Activated CD4-positive, alpha-beta T cell treated with anti-CD3 and anti-CD28 coated beads, Interleukin-2, Interleukin-6, amounts not matched to agents 100 ng/mL and 50 ng/mL, durations not matched to agents 16 hours and 8 hours (primary cell): ENCODE data around the gene LCP2.
"Not testable (repeated sequence)": the region's sequence is repeated elsewhere in the genome, so short reads cannot be mapped to it uniquely, and the experiment has no call there.

Source experiments
- DNase-seq: peaks from one replicate; pipeline ENCODE4 v3.0.0-alpha.2; 2020

Gene LCP2

DNA sequence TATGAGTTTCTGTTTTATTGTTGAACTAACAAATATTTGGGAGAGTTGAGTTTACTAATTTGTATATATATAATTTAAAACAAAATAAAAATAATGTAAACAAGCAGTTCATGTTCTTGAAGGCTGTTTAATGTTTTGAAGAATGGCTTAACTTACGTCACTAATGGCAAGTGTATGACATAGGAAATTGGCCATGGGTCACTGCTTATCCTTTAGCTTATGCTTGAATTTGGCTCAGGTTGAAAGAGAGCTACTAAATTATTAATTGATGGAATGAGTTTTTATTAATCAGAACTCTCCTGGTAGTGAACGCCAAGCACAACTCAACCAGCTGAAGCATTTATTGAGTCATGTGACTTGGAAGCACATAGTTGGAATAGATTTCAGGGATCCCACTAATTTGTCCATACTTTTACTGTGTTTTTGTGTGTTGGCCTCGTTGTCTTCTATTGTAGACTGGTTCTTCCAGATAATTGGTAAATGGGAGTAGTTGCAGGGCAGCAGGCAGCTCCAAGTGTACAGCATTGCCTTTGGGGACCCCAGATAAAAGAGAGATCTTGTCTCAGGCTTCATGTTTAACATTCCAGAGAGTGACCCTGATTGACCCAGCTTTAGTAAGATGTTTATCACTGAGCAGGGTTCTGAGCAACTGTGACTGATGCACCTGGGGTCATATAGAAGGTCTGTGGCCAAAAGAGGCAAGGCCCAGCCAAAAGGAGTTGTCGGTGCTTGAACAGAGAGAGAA lies 51.3 kb downstream of the LCP2 start:
- no peak for DNase-seq

DNA sequence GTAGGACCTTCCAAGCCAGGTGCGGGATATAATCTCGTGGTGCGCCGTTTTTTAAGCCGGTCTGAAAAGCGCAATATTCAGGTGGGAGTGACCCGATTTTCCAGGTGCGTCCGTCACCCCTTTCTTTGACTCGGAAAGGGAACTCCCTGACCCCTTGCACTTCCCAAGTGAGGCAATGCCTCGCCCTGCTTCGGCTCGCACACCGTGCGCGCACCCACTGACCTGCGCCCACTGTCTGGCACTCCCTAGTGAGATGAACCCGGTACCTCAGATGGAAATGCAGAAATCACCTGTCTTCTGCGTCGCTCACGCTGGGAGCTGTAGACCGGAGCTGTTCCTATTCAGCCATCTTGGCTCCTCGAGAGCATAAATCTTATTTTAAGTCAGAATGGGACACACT lies 52.1 kb downstream of the LCP2 start:
- DNase-seq, result not testable (repeated sequence)

DNA sequence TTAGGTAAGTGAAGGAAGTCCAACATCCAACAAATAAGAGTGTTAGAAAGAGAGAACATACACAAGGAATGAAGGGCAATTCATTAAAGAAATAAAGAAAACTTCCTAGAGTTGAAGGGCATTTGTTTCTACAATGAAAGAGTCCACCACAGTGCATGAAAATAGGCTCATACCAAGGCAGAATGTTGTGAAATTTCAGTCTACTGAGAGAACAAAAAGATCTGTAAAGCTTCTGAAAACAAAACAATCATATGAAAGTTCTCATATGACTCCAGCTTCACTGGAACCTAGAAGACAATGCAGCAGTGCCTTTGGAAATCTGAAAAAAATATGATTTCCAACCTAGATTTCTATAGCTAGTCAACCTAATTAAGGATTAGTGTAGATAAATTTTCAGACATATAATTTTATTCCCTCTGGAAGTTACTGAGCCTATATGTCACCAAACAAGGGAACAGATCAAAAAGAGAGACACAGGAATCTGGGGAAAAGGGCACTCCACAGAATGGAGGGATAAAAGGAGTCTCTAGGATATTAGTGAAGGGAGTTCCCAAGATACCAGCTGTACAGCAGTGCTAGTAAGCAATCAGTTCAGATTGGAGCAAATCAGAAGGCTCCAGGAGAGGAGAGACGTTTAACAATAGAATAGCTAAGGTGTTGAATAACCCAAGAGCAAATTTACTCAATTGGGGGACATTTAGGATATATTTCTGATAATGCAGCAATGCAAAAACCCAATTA lies 59.0 kb downstream of the LCP2 start:
- no peak for DNase-seq

DNA sequence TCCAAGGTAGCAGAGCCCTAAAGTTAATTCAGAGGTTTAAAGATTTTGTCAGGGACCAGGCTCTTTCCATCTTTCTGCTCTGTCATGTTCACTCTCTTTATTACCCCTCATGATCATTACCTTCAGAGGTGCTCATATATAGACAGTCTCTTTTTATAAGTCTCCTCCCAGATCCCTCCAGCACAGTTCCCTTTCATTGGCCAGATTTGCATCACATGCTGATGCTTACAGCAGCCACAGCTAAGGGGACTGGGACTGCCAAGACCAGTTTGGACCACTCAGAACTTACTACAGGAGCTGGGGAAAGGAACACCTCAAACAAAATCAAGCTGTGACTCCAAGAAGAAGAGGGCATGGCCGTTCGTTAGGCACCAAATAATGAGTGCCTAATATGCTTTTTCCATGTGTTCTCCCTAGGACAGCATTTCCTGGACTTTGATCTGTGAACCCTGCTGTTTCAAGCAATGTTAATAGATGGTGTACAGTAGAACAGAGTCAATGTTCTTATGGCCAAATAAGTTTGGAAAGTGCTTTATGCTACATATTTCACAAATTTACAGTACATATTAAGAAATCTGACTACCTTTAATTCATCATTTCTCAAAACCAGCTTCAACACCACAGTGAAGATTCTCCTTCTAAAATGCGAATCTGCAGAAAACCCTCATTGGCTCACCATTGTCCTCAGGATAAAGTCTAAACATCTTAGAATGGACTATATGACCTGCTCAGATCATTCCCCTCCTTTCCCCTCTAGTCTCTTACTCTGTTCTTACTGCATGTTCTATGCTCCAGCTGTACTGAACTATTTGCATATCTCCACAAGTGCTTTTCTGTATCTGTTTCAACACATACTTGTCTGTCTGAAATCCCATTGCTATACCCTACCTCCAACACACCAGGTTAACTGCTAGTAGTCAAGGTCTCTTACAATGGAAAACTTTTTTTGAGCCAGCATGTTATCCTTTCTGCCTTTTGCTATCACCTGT lies 61.4 kb downstream of the LCP2 start:
- DNase-seq, result no peak

DNA sequence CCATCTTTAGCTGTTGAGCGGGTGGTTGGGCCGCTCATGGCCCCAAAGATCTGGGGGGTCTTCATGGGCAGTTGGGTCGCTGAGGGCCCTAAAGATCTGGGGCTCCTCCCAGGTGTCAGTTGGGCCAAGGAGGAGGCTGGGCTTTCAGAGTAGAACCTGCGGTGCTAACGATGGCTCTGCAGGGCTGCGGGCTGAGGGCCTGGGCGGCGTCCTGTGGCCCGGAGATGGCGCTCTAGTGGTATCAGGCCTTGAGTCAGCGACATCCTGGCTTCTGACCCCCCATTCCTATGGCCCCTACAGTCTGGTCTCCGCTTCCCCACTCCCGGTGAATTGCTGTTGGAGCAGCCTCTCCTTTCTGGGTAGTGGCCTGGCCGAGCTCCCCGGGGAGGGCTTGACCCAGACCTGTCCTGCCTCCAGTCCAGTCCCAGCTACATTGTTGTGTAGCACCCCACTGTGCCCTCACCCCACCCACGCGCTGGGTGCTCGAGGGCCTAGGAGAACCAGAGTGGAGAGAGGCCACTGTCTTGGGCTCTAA lies 64.2 kb downstream of the LCP2 start:
- DNase-seq, result no peak

DNA sequence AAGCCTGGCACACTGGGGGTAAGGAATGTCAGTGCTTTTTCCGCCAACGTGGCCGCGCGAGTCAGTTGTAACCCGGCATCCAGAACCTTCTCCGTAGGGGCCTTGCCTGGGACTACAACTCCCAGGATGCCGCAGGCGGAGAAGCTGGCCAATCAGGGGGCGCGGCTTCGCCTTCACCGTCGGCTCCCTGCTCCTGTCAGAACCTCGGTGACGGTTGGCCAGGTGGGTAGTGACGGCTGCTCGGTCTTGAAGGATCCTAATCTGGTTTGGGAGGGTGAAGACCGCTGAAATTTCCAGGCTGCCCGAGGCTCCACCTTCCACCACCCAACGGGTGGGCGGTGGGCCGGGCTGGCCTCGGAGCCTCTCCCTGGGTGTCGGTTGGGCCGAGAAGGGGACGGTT lies 64.8 kb downstream of the LCP2 start, which contains the start of gene C5orf58:
C5orf58 (plus strand) TSS at position 200 of the 400 bp plus-strand sequence. CDS start 1,992 bp downstream, outside the sequence.
- DNase-seq, result no peak

DNA sequence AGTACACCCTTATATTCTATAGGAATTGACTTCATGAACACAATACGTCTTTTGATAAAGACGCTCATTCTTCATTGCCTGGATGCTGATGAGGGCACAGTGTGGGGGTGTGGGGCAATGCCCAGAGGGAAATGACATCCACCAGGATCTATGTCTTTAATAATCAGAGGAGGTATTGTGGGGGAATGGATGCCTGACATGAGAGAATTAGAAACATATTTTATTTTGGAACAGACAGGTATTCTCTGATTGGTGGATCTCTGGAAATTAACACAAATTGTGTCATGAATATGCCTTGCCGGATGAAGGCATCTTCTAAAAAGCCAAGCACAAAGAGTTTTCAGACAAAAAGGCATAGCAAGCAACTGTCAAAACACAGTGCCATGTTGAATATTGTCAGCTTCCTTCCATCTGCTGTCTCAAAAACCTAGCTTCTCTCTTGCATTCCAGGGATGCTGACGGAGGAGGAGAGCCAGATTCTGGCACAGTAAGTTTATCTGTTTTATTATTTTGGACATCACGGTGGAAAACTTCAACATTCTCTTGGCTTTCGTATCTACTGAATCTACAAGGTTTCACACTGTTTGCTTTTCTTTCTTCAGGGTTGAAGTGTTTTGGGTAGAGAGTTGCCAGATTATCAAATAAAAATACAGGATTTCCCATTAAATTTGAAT lies 68.7 kb downstream of the LCP2 start:
- no peak for DNase-seq

DNA sequence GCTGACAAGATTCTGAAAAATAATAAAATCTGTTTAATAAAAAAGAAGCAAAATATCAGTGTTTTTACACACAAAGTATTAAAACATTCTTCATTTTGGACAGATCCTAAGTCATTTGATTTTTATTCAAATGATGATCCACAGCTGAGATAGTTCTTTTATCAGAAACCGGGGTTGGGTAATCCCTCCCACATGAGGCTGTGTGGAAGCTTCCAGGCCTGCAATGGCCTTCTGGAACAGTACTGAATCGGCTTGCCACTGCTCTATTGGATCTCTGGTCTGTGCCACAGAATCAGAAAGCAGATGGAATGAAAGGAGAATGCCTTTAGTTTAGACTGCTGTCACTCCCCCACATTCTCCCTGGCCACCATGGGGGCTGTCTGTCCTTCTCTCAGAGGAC lies 70.9 kb downstream of the LCP2 start:
- DNase-seq, result no peak

DNA sequence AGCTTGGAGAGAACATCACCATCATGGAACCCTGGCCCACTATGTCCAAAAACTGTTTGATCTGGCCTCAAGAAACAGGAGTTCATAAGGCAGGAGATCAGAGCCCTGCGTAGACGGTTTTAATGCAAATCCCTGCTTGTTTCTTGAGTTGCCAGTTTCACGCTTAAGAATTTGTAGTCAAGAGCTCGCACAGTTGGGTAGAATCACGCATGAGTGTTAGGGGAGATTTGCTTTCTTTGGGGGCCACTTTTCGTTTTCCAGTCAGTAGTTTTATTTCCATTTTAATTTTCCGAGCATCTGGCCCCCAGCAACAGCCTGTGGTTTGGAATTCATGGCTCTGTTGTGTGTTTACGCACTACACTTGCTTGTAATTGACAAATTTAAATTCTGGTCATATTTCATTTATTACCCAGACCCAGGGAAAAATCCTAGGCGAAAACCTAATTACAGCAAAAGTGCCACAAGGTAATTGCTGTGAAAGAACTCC lies 71.4 kb downstream of the LCP2 start:
- DNase-seq, result no peak

DNA sequence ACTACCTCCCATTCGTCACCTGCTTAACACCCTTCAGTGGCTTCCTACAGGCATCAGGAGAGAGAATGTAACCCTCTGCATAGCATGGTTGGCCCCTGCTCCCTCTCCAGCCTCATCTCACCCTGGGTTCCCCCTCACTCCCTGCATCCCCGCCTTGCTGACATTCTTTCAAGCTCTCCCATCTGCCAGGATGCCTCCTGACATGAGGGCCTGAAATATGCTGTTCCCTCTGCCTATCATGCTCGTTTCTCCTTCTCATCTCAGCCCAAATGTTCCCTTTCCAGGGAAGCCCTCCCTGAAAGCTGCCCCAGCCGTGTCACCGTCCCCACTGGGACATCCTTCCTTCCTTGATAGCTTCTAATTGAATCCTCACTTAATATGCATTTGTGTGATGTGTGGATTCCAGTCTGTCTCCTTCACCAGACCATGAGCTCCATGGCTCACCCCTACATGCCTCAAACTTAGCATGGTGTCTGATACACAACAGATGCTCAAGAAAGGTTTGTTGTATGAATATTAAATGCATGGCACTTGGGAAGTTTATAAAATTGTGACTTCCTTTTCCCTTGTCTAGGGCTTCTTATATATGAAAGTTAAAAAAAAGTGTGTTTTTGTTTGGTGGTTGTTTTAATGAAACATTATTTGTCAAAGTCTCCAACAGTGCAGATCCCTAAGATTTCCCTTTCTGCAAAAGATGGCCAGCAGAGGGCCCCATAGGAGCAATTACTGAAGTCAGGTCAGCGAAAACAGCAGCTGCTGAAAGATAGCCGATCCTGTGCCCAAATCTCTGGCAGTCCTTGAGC lies 72.0 kb downstream of the LCP2 start:
- DNase-seq, result peak; percentile 83

DNA sequence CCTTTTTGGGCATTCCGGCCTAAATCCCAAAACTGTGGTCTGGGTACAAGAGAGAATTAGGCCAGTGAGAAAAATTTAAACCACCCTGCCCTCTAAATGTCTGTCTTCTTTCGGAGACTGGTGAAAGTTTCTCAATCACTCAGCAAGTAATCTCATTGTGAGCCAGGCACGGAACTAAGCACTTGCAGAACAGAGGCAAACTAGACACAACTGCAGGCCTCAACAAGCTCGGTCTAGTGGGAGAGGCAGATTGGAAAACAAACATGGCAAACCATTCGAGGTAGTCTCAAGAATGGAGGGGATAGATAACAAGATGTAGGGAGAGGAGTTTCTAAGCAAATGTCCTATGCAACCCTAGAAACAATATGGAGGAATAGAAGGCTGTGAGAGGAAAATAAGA lies 73.7 kb downstream of the LCP2 start:
- DNase-seq, result no peak

DNA sequence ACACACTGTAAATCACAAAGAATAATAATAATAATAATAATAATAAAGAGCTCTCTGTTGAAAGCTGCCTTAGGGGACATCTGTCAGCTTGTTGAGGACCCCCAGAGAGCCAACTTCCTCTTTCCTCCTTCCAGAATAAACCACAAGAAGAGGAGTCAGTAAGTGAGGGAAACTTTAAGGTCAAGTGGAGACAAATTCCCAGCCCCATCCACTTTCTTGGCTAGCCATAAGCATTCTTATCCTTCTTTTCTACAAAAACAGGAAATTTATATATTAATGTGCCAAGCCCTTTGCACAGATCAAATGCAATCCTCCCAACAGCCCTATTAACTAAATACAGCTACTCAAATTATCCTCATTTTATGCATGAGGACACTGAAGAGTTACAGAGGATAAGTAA lies 74.2 kb downstream of the LCP2 start:
- no peak for DNase-seq

DNA sequence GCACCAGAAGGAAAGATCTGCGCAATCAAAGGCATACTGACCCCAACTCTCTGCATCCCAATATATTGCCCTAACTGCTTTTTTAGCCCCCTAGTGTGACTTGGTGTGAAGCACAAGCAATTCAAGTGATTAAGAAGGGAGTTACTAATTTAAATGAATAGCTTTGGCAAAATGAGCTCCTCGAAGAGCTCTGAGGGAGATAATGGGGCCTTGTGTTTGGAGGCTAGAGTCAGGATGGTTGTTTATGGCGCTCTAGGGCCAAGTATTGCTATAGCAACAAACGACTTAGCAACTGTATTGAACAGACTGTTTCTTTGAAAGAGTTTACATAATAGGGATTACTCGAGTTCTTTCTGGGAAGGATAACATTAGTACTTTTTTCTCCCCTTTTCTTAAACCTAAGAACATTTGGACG lies 76.2 kb downstream of the LCP2 start:
- DNase-seq, result no peak

DNA sequence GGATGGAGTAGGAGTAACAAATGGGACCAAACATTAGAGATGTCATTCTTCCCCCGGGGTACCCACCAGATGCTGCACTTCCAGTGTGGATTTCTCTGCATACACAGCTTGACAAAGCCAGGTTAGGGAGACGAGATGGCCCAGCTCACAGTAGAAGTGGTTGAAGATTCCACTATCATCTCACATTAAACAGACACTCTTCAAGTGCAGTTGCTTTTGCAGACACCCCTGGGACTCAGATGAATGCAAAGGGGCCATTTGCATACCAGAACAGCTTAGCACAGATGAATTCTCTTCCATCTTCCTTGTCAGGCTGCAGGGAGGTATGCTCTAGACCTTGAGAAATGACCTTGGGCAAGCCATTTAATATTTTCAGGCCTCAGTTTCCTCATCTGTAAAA lies 77.4 kb downstream of the LCP2 start:
- no peak for DNase-seq

DNA sequence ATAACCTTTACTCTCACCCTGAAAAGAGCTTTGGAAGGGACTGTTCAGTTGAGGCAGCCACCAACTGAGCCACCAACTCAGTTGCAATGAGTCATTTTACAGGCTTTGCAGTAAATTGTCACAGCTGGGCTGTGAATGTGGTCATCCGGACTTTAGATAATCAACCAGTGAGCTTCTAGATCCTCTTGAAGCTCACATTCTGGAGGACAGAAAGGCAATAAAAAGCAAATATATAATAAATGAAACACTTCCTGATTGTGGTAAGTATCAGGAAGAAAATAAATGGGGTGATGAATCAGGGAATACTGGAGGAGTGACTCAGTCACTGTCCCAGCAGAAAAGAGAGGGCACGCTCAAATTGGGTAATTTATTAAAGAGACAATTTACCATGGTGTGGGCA lies 78.0 kb downstream of the LCP2 start:
- DNase-seq, result no peak

DNA sequence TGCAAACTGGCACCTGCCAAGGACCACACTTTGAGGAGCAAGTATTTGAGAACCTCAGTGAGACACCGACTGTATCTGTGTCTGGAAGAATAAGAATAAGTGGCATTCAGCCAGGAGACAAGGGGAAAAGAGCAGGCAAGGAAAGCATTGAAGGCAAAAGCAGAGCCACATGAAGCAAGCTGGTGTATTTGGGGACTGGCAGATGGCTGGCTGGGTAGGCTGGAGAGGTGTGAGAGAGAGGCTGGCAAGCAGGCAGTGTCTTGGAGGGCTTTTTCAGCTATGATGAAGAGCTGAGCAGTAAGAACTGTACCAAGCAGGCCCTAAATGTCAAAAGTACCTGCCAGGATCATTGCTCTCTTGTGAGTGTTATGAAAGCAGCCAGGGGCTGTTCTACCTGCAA lies 78.9 kb downstream of the LCP2 start:
- DNase-seq, result no peak

DNA sequence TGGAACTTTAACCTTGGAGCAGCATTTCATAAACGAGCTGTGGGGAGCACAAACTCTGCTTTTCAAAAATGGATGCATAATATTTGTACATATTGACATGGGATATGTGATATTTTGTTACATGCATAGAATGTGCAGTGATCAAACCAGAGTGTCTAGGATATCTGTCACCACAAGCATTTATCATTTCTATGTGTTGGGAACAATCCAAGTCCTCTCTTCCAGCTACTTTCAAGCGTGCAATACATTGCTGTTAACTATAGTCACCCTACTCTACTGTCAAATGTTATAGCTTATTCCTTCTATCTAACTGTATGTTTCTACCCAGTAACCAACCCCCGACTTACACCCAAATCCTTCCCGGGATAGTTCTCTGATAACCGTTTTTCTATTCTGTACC lies 79.7 kb downstream of the LCP2 start:
- DNase-seq, result no peak

DNA sequence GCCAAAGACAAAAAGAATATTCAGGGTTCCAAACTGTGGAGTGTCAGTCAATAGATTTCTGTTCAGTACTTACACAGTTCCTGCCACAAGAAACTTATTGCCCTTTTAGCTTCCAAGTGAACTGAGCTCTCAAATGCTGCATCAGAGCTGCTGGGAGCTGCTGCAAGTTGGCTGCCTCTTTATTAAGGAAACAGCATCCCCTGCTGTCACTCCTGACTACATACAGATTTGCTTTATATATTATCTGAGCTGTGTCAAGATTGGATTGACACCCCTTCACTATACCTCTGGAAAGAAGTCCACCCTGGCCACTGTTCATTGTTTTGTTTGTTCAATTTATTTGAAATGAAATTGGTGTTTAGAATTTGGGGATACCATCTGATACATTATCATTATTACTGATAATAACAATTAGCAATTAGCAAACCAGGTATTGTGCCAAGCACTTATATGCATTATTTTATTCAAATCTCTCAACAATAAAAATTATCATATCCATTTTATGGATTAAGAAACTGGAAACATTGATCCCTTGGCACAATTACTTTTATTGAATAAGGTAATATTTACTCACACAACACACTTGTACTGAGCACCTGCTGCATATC lies 81.2 kb downstream of the LCP2 start:
- DNase-seq, result peak; percentile 10

DNA sequence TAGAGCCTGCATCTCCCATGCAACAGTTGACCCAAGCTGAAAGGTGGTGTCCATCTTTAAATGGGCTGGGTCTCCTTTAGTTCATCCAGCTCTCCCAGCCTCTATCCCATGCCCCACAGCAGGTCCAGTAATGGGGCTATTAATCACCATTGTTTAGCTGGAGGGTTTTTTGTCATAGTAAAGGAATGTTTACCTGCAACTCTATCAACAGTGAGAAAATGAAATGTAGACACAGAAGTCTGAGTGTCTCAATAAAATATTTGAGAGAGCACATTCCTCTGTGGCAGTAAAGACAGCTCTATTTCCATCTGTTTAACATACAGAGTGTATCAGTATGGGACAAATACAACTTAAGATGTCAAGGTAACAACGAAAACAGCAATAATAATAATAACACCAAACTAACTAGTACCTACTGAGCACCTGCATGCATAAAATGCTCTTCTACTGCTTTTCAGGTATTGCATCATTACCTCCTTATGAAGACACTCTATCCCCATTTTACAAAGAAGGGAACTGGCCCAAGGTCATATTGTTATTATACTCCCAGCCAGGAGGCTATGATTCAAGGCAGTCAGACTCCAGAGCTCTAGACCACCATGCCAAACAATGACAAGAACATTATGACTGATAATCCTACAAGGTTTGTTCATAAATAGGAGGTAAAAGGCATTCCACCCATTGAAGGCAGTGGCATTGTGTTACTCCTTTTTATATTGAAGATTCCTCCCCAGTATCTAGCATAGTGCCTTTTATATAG lies 85.8 kb downstream of the LCP2 start:
- no peak for DNase-seq

DNA sequence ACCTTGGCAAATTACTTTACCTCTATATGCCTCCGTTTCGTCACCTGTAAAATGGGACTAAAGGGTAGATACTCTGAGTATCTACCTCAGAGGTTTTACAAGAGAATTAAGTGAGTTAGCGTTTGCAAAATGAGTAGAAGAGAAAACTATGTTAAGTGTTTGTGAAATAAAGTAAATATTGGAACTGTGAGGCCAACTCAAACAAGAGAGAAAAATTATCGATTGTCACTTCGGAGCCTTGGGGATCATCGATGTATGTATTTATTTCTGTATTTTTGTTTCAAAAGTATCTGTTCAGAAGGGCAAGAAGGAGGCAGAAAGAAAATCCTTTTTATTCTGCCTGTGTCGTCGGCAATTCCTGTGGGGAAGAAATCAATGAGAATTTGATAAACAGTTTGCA lies 90.6 kb downstream of the LCP2 start:
- no peak for DNase-seq
